SK-N-SH treated with all-trans-retinoic acid at 6 μM for 48 hours (cell line): ENCODE results near the gene CDH6.

ENCODE experiments used
- ZC3H10 ChIP-seq: fragments of 250-450 bp; sonication (Bioruptor Pico); IDR thresholded peaks from 2 replicates; pipeline ENCODE4 v1.5.1; 2021; ENCODE audit warnings: mild to moderate bottlenecking, moderate library complexity
- TF ChIP-seq, protein P1 (sequence below): fragments of 250-450 bp; sonication (Bioruptor Pico); IDR thresholded peaks from 2 replicates; pipeline ENCODE4 v1.5.1; 2020; ENCODE audit warnings: low read depth, mild to moderate bottlenecking, moderate library complexity

DNA sequence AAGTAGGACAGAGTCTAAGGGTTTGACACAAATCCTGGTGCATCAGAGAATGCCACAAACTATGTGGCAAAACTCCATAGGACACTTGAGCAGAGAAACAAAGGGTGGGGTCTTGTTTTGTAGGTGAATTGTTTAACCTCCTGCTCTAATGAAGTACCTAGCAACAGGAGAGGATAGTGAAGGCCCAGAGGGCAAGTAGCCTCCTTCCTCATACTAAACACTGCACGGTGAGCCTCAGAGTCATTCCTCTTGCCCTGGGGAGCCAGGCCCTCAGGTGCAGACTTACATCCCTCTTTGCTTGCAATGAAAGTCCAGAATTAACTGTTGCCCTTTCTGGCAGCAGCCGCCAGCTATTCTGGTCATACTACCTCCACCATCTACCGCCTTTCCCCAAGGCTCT lies 172.3 kb downstream of the CDH6 start:
- TF ChIP-seq ZC3H10 = no peak
- TF ChIP-seq, protein P1, sequence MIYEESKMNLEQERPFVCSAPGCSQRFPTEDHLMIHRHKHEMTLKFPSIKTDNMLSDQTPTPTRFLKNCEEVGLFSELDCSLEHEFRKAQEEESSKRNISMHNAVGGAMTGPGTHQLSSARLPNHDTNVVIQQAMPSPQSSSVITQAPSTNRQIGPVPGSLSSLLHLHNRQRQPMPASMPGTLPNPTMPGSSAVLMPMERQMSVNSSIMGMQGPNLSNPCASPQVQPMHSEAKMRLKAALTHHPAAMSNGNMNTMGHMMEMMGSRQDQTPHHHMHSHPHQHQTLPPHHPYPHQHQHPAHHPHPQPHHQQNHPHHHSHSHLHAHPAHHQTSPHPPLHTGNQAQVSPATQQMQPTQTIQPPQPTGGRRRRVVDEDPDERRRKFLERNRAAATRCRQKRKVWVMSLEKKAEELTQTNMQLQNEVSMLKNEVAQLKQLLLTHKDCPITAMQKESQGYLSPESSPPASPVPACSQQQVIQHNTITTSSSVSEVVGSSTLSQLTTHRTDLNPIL = no peak
